Nephron (organoid): ENCODE results near the gene TACC3.

Experiments
- H3K27ac Mint-ChIP-seq, 3 experiments: 2 replicates each; pipeline ENCODE4 v1.8.0; 2020; ENCODE audit warnings: mixed read lengths in 3 of 3, mild to moderate bottlenecking in 2 of 3, moderate library complexity in 1 of 3
- H3K27me3 Mint-ChIP-seq: 2 replicates; pipeline ENCODE4 v1.8.0; 2021; ENCODE audit warnings: low read depth, mild to moderate bottlenecking, moderate library complexity, mixed read lengths
- H3K36me3 Mint-ChIP-seq: 2 replicates; pipeline ENCODE4 v1.8.0; 2020; ENCODE audit warnings: low read depth, mixed read lengths
- H3K4me1 Mint-ChIP-seq: 2 replicates; pipeline ENCODE4 v1.8.0; 2020; ENCODE audit warnings: mixed read lengths
- H3K4me3 Mint-ChIP-seq, 3 experiments: 2 replicates each; pipeline ENCODE4 v1.8.0; 2020; ENCODE audit warnings: mild to moderate bottlenecking in 3 of 3, mixed read lengths in 3 of 3, moderate library complexity in 2 of 3
- H3K9me3 Mint-ChIP-seq: 2 replicates; pipeline ENCODE4 v1.8.0; 2020; ENCODE audit warnings: mixed read lengths
- CTCF ChIP-seq, 3 experiments: fragments of 200-600 bp; sonication (generic); IDR thresholded peaks; one replicate each; pipeline ENCODE4 v1.5.0; 2021; ENCODE audit warnings: antibody characterized with exemption in 3 of 3; ENCODE audit not compliant: unreplicated experiment in 3 of 3

TACC3 gene

GRCh38 chr4:1768367-1769034, 47.2 kb downstream of the TACC3 start:
- Mint-ChIP-seq H3K9me3 (no peaks in the 10 kb centered on the region), H3K4me3 (peak overlapping the region; percentile 72 to 83 (median 83)), H3K27me3 (peaks cover 8% of the 10 kb centered on the region), H3K36me3 (no peaks in the 10 kb centered on the region), H3K27ac (peak overlapping the region; percentile 73 to 90 (median 76)), H3K4me1 (peaks cover 5% of the 10 kb centered on the region)
- TF ChIP-seq CTCF (IDR thresholded peaks at IDR 0.05; ENCODE audit: unreplicated experiment in 3 of 3) = no peak

GRCh38 chr4:1769692-1770091, 48.4 kb downstream of the TACC3 start:
- H3K36me3 Mint-ChIP-seq = no peaks in the 10 kb centered on the region

GRCh38 chr4:1770245-1770644, 48.9 kb downstream of the TACC3 start:
- H3K4me1 Mint-ChIP-seq = peaks cover 9% of the 10 kb centered on the region
- H3K27me3 Mint-ChIP-seq = peaks cover 4% of the 10 kb centered on the region
- no peaks in the 10 kb centered on the region for H3K9me3 Mint-ChIP-seq
- TF ChIP-seq CTCF (IDR thresholded peaks at IDR 0.05; ENCODE audit: unreplicated experiment in 3 of 3) = no peak
- H3K27ac Mint-ChIP-seq = no peak overlapping the region
- H3K4me3 Mint-ChIP-seq = no peak overlapping the region
- no peaks in the 10 kb centered on the region for H3K36me3 Mint-ChIP-seq

More at GRCh38 chr4:1769692-1770091, 48.4 kb downstream of the TACC3 start:
- Mint-ChIP-seq H3K27ac (peak overlapping the region in 1 of 3 experiments; percentile 24), H3K4me1 (peaks cover 9% of the 10 kb centered on the region), H3K9me3 (no peaks in the 10 kb centered on the region), H3K4me3 (no peak overlapping the region), H3K27me3 (peaks cover 8% of the 10 kb centered on the region)
- no peak for TF ChIP-seq CTCF (IDR thresholded peaks at IDR 0.05; ENCODE audit: unreplicated experiment in 3 of 3)

- peaks cover 4% of the 10 kb centered on the region for H3K27me3 Mint-ChIP-seq
These were observed 49.5 kb downstream of the TACC3 start for GRCh38 chr4:1770791-1771231.

GRCh38 chr4:1771555-1772305, 50.4 kb downstream of the TACC3 start:
- H3K4me3 Mint-ChIP-seq = no peak overlapping the region
- no peak for TF ChIP-seq CTCF (IDR thresholded peaks at IDR 0.05; ENCODE audit: unreplicated experiment in 3 of 3)
- no peaks in the 10 kb centered on the region for H3K9me3 Mint-ChIP-seq
- H3K27me3 Mint-ChIP-seq = peaks cover 4% of the 10 kb centered on the region
- no peaks in the 10 kb centered on the region for H3K36me3 Mint-ChIP-seq
- no peak overlapping the region for H3K27ac Mint-ChIP-seq
- H3K4me1 Mint-ChIP-seq = peaks cover 9% of the 10 kb centered on the region

More at GRCh38 chr4:1770791-1771231, 49.5 kb downstream of the TACC3 start:
- H3K4me3 Mint-ChIP-seq = no peak overlapping the region
- H3K27ac Mint-ChIP-seq = no peak overlapping the region
- no peaks in the 10 kb centered on the region for H3K36me3 Mint-ChIP-seq
- TF ChIP-seq CTCF (IDR thresholded peaks at IDR 0.05; ENCODE audit: unreplicated experiment in 3 of 3) = no peak
- H3K9me3 Mint-ChIP-seq = no peaks in the 10 kb centered on the region
- H3K4me1 Mint-ChIP-seq = peaks cover 9% of the 10 kb centered on the region
